Hematopoietic multipotent progenitor cell treated with erythropoietin and hydrocortisone succinate and interleukin-3 and kit ligand, for 6 days (in vitro differentiated cells): ENCODE results near the gene MUSK.
"Not testable (repeated sequence)": the region's sequence is repeated elsewhere in the genome, so short reads cannot be mapped to it uniquely, and the experiment has no call there.

Experiments used
- DNase-seq: peaks from one replicate; pipeline ENCODE4 v3.0.0-alpha.2; 2015

The MUSK gene

GRCh38 chr9:110764006-110764405 lies 95.4 kb downstream of the MUSK start:
- no peak for DNase-seq

DNA sequence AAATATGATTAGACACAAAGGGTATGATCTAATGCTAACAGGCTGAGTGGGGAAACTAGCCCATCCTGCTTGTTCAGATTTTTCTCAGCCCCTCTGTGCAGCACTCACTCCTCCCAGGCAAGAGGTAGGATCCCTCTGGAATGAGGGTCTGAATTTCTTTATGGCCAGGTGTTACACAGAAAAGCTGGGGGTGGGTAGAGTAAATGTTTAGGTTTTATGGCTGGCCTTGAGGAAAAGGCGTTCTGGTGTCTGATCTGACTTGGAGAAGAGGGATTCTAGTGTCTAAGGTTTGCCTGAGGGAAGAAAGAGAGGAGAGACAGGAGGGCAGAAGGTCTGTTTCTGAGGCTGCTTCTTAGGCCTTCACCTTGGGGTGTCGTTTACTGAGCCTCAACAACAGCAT lies 97.3 kb downstream of the MUSK start:
- DNase-seq = no peak

- peak; percentile 58 for DNase-seq
These were observed 99.0 kb downstream of the MUSK start for GRCh38 chr9:110767559-110768063.

DNA sequence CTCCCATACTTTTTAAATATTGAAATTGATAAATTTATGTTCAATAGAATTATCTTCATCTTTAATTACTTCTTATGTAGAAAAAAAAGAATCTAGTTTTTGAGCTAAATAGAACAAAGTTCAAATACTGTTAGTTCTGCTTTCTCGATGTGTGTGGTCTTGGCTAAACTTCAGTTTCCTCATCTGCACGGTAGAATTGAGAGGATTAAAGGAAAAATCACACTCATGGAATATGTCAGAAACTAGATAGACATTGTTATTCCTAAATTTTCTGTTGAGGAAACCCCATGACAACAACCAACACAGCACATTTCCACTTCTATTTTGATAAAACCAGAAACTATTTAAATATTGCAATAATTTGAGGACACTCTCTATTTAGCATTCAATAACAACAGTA lies 100.3 kb downstream of the MUSK start:
- no peak for DNase-seq

- DNase-seq = peak; percentile 73
These were observed 101.1 kb downstream of the MUSK start for GRCh38 chr9:110769667-110770066.

GRCh38 chr9:110775724-110776123 lies 107.1 kb downstream of the MUSK start:
- DNase-seq = no peak

DNA sequence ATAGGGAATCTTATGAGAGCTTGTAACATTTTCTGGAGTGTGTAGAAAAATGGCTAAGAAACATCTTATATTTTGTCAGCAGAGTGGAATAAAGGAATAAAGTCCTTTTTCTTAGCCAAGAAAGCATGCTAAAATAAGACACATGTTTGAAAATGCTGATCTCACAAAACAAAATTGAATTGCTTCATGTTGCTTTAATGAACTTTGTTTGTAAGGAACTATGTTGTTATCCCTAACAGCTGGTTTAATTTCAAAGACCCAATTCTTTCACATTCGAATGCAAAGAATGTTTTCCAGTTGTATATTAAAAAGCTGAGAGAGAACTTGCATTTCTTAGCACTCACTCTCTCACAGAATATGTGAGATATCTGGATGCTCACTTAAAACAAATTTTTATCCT lies 107.6 kb downstream of the MUSK start:
- DNase-seq = no peak

GRCh38 chr9:110777196-110777875 lies 108.7 kb downstream of the MUSK start:
- DNase-seq = peak; percentile 15

DNA sequence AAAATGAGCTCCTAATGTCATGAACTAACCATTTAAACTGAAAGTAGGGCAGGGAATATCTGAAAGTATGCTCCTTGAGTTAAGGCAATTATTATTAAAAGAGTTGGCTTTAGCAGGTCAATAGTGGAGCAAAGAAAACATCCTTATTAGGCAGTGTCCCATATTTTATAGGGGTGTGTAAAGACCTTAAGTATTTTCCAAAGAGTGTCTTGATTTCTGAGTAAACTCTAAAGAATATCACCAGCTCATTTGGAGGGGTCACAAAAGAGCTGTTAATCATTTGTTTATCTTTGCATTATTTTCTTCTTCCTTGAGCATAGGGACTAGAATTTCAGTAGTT lies 109.3 kb downstream of the MUSK start:
- no peak for DNase-seq

- no peak for DNase-seq
These were observed 114.1 kb downstream of the MUSK start for GRCh38 chr9:110782701-110783100.

DNA sequence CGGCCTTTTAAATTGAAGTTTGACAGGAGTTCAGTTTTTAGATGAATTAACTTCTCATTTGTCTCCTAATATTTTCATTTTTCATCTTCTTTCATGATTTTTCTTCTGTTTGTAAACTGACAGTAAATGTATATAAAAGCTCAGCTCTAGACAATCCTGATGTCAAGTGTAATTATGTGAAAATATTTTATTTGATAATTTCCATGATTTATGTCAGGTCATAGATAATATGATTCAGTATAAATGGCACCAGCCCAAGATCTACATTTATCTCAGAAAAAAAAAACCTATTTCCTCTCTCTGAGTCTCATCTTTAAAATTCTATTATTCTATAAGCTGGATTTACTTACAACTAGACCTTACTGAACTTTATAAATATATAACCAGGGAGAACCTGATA lies 115.7 kb downstream of the MUSK start:
- no peak for DNase-seq

GRCh38 chr9:110785166-110785565 lies 116.6 kb downstream of the MUSK start:
- DNase-seq = no peak

GRCh38 chr9:110788396-110788795 lies 119.8 kb downstream of the MUSK start:
- DNase-seq = not testable (repeated sequence)

DNA sequence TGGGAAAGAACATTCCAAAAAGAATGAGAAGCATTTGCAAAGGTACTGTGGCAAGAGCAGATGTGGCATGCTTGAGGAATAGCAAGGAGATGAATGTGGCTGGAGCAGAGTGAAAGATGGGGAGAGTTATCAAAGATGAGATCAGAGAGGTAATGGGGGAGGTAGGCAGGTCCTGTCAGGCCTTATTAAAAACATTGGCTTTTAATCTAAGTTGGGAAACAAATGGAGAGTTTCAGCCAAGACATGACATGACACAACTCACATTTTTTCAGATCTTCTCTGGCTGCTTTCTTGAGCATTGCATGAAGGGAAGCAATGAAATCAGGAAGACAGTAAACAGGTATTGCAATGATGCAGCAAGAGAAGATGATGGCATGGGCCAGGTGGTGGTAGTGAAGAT lies 120.3 kb downstream of the MUSK start:
- no peak for DNase-seq

- DNase-seq = no peak
These were observed 129.0 kb downstream of the MUSK start for GRCh38 chr9:110797611-110798010.

DNA sequence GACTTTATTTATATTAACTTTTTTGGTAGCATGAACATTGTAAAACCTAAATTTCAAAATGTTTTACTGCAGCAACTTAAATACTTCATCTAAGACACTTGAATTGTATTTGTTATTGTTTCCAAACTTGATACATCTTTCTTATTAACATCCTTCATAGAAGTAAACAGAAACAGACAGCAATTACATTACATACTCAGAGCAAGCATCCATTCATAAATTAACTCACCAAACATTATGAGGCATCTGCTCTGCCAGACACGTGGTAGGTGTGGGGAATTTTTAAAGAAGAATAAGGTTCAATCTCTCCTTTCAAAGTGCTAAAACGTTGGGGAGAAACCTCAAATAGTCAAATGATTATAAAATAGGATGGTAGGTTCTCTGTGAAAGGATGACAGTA lies 130.8 kb downstream of the MUSK start:
- no peak for DNase-seq

- DNase-seq = no peak
These were observed 132.8 kb downstream of the MUSK start for GRCh38 chr9:110801426-110801825.

- no peak for DNase-seq
These were observed 133.9 kb downstream of the MUSK start for GRCh38 chr9:110802416-110803035.

- DNase-seq = no peak
These were observed 139.5 kb downstream of the MUSK start for GRCh38 chr9:110807956-110808598.

DNA sequence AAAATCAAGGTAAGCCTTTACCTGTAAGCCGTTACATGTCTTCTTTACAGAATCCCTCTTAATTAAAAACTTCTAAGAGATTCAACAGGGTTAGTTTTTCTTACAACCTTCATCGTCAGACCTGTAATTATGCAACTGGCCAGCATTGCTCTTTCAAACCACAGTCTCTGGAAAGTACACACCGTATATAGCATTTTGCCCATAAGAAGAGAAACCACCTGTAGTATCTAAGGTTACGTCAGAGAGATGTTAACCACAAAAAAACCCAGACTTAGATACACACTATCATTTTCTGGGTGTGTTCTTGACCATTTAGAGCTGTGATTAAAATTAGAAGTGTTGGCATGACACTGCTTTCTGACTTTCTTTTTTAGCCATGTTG lies 140.0 kb downstream of the MUSK start:
- DNase-seq = no peak

DNA sequence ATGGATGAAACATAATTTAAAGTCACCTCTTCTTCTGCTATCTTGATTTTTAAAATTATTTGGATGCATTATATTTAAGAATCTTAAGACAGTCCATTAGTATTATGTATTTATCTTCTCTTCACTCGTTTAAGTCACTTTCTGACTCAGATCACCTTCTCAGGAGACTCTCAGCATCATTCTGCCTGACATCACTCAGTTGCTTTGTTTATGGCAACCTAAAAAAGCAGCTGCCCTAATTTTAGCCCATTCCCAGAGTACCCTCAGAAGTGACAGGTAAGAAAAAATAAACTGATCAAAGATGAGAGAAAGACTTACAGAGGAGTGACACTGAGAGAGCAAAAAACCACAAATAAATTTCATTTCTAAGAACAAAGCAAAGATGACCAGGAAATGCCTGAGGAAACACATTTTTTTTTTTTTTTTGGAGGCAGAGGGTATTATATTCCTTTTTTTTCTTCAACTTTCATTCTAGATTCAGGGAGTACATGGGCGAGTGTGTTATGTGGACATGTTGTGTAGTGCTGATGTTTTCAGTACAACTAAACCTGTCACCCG lies 140.5 kb downstream of the MUSK start:
- no peak for DNase-seq

DNA sequence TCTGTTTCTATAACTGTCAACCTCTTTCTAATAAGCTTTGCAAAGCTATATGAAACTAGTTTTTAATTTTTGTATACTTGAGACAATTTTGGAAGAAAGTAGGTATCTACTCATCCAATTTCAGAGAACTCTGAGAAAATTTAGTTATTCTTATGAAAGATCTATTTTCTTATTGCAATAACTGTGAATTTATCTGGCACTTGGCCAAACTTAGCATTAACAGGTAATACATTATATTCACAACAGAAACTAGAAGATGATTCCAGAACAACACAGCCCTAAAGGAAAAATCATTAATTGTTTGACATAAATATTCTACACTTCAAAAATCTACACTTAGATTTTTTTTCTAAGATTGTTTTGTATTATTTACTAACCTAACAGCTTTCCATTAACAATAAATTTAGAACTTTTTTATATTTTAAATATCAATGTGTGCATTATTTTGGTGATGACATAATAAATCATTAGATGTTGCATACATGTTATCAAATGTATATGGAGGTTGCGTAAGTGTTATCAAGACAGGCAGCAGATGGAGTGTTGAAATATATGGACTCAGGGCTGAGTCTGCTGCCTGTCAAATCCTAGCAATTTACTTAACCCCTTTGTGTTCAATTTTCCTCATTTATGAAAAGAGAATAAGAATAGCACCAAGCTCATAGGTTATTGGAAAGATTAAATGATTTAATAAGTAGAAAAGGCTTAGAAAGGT lies 141.8 kb downstream of the MUSK start:
- peak; percentile 13 for DNase-seq

GRCh38 chr9:110812886-110813285 lies 144.3 kb downstream of the MUSK start:
- no peak for DNase-seq
